ENCODE measurements around the gene B3GAT1.

The B3GAT1 gene

DNA sequence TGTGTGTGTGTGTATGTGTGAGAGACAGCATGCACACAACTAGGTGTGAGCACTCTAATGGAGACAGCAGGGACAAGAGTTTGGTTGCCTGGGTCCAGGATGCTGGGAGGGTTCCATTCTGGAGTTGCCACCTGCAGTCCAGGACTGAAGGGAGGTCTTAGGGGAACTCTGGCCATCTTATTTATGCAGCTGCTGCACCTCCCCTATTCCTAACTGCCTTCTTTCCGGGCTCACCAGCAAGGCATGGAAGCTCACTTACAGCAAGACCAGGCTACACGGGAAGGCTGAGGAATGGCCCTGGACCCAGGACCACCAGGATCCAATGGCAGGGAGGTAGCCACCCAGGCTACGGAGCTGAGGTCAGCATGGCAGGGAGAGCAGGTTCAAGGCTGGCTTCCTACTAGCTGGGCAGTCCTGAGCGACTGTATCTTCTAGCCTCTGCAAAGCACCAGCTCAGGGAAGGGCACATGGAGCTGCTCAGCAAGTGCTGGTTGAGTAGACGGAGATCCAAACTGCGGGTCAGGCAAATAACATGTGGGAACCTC lies 42.2 kb upstream of the B3GAT1 start:
- TF ChIP-seq, protein P1, sequence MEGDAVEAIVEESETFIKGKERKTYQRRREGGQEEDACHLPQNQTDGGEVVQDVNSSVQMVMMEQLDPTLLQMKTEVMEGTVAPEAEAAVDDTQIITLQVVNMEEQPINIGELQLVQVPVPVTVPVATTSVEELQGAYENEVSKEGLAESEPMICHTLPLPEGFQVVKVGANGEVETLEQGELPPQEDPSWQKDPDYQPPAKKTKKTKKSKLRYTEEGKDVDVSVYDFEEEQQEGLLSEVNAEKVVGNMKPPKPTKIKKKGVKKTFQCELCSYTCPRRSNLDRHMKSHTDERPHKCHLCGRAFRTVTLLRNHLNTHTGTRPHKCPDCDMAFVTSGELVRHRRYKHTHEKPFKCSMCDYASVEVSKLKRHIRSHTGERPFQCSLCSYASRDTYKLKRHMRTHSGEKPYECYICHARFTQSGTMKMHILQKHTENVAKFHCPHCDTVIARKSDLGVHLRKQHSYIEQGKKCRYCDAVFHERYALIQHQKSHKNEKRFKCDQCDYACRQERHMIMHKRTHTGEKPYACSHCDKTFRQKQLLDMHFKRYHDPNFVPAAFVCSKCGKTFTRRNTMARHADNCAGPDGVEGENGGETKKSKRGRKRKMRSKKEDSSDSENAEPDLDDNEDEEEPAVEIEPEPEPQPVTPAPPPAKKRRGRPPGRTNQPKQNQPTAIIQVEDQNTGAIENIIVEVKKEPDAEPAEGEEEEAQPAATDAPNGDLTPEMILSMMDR (IDR thresholded peaks at IDR 0.05; ENCODE audit: extremely low read depth, missing control alignments): no peak

DNA sequence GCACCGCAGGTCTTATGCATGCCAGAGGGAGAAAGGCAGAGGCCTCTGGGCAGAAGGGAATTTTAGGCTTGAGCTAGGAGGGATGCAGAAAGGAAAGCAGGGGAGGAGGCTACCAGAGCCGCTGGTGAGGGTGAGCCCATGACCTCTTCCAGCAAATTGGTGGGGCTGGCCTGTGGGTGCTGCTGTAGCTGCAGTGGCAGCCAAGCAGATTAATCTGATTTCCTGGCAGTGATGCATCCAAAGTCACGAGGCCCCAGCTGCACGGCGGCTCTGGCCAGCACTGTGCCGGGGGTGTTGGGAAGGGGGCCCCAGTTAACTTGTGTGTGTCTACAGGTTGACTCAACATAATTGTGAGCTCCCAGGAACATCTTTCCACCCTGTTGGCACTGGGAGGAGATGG lies 41.4 kb upstream of the B3GAT1 start:
- TF ChIP-seq, protein P1 (IDR thresholded peaks at IDR 0.05; ENCODE audit: extremely low read depth, missing control alignments): no peak
- no peak for DNase-seq (ENCODE audit: low spot score)

More for the DNA sequence above, 42.2 kb upstream of the B3GAT1 start:
- DNase-seq (ENCODE audit: low spot score): no peak

DNA sequence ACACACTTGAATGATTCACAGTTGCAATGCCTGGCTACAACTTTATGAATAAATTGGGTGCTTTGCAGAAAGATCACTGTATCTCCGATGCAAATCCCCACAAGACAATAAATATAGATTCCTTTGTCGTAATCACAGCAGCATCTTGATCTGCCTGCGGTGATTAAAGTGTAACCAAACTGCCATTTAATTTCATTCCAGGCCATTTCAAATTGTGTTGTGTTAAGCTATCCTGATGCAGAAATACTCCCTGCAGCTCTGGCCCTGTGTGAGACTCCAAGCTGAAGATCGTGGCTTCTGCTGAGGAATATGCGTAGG lies 40.8 kb upstream of the B3GAT1 start:
- TF ChIP-seq, protein P1 (IDR thresholded peaks at IDR 0.05; ENCODE audit: extremely low read depth, missing control alignments): no peak
- DNase-seq (ENCODE audit: low spot score): no peak

DNA sequence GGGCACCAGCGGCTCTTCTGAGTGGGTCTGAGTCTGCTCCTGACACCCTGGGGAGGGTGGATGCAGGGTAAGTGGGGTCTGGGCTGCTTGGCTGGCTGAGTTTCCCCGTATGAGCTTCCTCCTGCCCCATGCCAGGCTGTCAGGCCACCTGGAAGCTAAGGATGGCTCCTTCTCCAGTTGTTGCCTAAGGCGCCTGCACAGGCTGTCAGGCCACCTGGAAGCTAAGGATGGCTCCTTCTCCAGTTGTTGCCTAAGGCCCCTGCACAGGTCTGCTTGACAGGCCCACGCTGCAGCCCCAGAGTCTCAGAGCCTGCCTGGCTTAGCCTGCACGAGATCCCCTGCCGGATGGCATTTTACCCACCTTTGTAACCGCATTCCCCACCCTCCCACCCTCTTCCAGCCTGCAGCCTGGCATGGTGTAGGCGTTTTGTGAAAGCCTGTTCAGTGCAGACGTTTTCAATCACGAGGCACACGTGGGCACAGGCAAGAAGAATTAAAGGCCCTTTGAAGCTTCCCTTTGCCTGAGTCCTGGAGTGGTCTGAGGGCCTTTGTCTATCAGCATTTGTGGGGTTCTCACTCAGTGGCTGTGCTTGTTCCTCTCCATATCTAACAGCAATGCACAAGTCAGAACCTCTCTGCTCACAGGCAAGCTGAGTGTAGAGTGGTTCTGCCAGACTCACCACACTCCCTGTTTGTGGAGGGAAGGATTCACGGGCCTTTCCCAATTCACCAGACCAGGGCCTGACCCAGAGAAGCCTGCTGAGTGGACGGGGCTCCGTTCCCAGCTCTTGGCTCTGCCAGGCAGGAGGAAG lies 40.2 kb upstream of the B3GAT1 start:
- no peak for DNase-seq (ENCODE audit: low spot score)
- TF ChIP-seq, protein P1 (IDR thresholded peaks at IDR 0.05; ENCODE audit: extremely low read depth, missing control alignments): no peak

DNA sequence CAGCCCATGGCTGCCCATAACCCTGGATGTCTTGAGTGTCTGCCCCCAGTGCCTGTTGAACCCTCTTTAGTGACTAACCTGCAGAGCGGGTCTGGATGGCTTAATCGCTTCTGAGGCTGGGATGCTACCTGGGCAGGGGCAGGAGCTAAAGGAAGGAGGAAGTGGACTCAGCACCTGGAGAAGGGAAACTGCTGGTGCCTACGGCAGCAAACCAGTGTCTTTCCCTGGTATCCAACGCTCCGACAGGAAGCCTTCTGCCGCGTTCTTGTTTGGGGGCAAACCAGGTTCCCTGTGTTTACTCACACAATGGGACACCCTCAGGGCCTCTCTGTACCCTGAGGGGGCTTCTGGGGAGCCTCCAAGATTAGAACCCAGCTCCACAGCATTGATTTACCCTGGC lies 38.1 kb upstream of the B3GAT1 start:
- TF ChIP-seq, protein P1 (IDR thresholded peaks at IDR 0.05; ENCODE audit: extremely low read depth, missing control alignments): no peak
- no peak for DNase-seq (ENCODE audit: low spot score)

DNA sequence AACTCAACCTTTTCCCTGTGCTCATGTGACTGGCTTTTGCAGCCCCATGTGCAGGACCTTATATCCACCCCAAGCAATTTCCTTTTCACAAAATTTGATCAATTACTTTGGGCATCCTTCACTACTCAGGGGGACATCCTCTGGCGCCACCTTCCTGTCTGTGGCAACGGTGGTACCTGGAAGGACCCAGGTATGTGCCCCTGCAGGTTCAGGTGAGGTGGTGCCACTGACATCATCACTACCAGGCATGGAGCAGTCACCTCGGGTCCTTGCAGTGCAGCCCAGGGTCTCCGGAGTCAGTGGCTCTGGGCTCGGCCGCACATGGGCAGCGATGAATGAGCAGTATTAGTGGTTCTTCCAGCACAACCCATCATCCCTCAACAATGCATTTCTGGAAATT lies 37.7 kb upstream of the B3GAT1 start:
- TF ChIP-seq, protein P1 (IDR thresholded peaks at IDR 0.05; ENCODE audit: extremely low read depth, missing control alignments): no peak
- DNase-seq (ENCODE audit: low spot score): no peak

DNA sequence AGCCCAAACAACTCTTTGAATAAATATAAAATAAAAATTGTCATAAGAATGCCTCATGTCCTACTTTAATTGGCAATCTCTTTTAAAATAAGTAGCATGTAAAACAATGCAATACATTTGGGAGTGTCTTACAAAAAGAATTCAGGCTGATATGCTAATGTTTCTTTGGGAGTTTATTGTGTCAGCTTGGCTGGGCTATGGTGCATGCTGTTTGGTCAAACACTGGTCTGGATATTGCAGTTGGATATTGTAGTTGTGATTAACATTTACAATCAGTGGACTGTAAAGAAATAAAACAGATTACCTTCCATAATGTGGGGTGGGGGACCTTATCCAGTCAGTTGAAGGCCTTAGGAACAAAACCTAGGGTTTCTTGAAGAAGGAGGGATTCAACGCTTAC lies 37.0 kb upstream of the B3GAT1 start:
- TF ChIP-seq, protein P1 (IDR thresholded peaks at IDR 0.05; ENCODE audit: extremely low read depth, missing control alignments): no peak
- no peak for DNase-seq (ENCODE audit: low spot score)
